ENCODE data around the gene MRPL42. TPM values are rescaled to one million over a fixed set of nuclear protein-coding genes. Genes with fewer than 3 reads are reported as not detected.

Gene MRPL42
- total RNA-seq, 1 experiment from 2014 or later, result 108 TPM

DNA sequence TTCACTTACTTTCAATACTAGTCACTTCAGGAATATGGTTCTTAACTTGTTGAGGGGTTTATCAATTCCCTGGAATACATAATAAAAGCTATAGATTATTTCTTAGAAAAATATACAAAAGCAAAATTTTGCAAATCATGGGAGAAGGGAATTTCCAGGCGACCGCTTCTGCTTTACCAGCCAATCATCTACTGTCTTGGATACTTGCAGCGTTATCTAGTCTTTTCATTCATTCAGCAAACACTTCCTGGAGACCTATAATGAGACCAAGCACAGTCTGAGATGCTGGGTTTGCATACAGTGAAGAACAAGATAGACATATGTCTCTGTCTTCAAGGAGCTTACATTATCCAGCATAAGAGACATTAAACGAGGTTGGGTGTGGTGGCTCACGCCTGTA, 1.5 kb upstream of the MRPL42 start:
- no peak overlapping the region for H2BK20ac ChIP-seq (ENCODE audit: low read depth, low read length, poor library complexity, severe bottlenecking)
- H3K23me2 ChIP-seq (ENCODE audit: insufficient read length, low read depth, low read length, poor library complexity, severe bottlenecking), result peaks cover 3% of the 10 kb centered on the region
- no peaks in the 10 kb centered on the region; the same call in 1 of the 2 replicates for H3K27me3 Mint-ChIP-seq (ENCODE audit: low read depth)
- H4K5ac ChIP-seq (ENCODE audit: insufficient read length, low read depth, low read length), result no peak overlapping the region
- H3K14ac ChIP-seq (ENCODE audit: insufficient read depth, low read length), result no peak overlapping the region
- H2BK5ac ChIP-seq (ENCODE audit: insufficient read length, low read length), result no peak overlapping the region
- no peaks in the 10 kb centered on the region for H4K20me1 ChIP-seq (ENCODE audit: control insufficient read depth, insufficient read depth, insufficient read length)
- H3K4me1 ChIP-seq (ENCODE audit: insufficient read depth, low read length), result peaks cover 3% of the 10 kb centered on the region; the same call in 1 of the 2 replicates
- H3K79me1 ChIP-seq (ENCODE audit: insufficient read depth, low read depth, low read length, poor library complexity, severe bottlenecking), result peaks cover 4% of the 10 kb centered on the region
- H2AK5ac ChIP-seq (ENCODE audit: insufficient read length, low read length), result no peak overlapping the region
- H3K9me3 Mint-ChIP-seq, result no peaks in the 10 kb centered on the region
- no peak overlapping the region for H3K27ac ChIP-seq (ENCODE audit: insufficient read length, low read depth, low read length)
- H3K18ac ChIP-seq (ENCODE audit: insufficient read length, low read depth, low read length), result no peak overlapping the region
- H4K8ac ChIP-seq (replicated peaks; ENCODE audit: insufficient read length, low read depth, low read length), result no peak overlapping the region
- no peak for DNase-seq
- no peak overlapping the region for H2BK120ac ChIP-seq (ENCODE audit: low read depth, low read length, poor library complexity, severe bottlenecking)
- no peak overlapping the region for H3K56ac ChIP-seq (ENCODE audit: insufficient read length, low read depth, low read length)
- no peak overlapping the region for H3T11ph ChIP-seq (ENCODE audit: low read length)
- no peak overlapping the region for H3K4me2 ChIP-seq (ENCODE audit: insufficient read depth, insufficient read length, low read length)
- H2AFZ ChIP-seq (ENCODE audit: low read length), result no peak overlapping the region
- H3K36me3 Mint-ChIP-seq (ENCODE audit: insufficient read depth in 1 of 3, low read depth in 3 of 3), result peaks cover 13 to 20% (median 17%) of the 10 kb centered on the region in 3 experiments
- no peak overlapping the region for H3K27ac Mint-ChIP-seq
- no peak overlapping the region for H3K4ac ChIP-seq (ENCODE audit: low read depth, low read length)
- no peak overlapping the region for H3K9ac ChIP-seq (ENCODE audit: extremely low read depth, insufficient read length, low read length)
- peaks cover 9 to 11% of the 10 kb centered on the region in 2 experiments for H3K4me1 Mint-ChIP-seq
- H3K9me3 ChIP-seq (ENCODE audit: control insufficient read depth, low read depth, low read length), result no peaks in the 10 kb centered on the region
- TF ChIP-seq, protein P1, sequence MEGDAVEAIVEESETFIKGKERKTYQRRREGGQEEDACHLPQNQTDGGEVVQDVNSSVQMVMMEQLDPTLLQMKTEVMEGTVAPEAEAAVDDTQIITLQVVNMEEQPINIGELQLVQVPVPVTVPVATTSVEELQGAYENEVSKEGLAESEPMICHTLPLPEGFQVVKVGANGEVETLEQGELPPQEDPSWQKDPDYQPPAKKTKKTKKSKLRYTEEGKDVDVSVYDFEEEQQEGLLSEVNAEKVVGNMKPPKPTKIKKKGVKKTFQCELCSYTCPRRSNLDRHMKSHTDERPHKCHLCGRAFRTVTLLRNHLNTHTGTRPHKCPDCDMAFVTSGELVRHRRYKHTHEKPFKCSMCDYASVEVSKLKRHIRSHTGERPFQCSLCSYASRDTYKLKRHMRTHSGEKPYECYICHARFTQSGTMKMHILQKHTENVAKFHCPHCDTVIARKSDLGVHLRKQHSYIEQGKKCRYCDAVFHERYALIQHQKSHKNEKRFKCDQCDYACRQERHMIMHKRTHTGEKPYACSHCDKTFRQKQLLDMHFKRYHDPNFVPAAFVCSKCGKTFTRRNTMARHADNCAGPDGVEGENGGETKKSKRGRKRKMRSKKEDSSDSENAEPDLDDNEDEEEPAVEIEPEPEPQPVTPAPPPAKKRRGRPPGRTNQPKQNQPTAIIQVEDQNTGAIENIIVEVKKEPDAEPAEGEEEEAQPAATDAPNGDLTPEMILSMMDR (conservative IDR thresholded peaks at IDR 0.05), result no peak
- H3K27me3 ChIP-seq (ENCODE audit: insufficient read depth, low read length), result no peaks in the 10 kb centered on the region
- H3K23ac ChIP-seq (ENCODE audit: insufficient read length, low read depth, low read length), result no peak overlapping the region
- no peak overlapping the region for H2BK12ac ChIP-seq (ENCODE audit: insufficient read length, low read depth, low read length)
- no peak overlapping the region for H2BK15ac ChIP-seq (ENCODE audit: low read depth, low read length)
- WGBS (ENCODE audit: extremely low coverage, insufficient read length, low lambda C conversion rate), result no CpG with 5 or more reads among the region's 5 CpGs
- H4K91ac ChIP-seq (ENCODE audit: insufficient read length, low read depth, low read length), result no peak overlapping the region
- peaks cover 19% of the 10 kb centered on the region for H3K79me2 ChIP-seq (ENCODE audit: insufficient read depth, low read length)
- no peak overlapping the region for H3K4me3 Mint-ChIP-seq

All from H9 (cell line).